GM18508 (cell line): ENCODE data around the gene ZNF487.

ENCODE experiments used
- ATAC-seq: cut with Tn5 transposase; IDR thresholded peaks from one replicate; pipeline ENCODE4 v1.9.1; 2021; ENCODE audit warnings: moderate number of reproducible peaks; ENCODE audit not compliant: insufficient read depth, unreplicated experiment

ZNF487 gene

GRCh38 chr10:43479275-43479674, 42.4 kb downstream of the ZNF487 start:
- ATAC-seq, result no peak

DNA sequence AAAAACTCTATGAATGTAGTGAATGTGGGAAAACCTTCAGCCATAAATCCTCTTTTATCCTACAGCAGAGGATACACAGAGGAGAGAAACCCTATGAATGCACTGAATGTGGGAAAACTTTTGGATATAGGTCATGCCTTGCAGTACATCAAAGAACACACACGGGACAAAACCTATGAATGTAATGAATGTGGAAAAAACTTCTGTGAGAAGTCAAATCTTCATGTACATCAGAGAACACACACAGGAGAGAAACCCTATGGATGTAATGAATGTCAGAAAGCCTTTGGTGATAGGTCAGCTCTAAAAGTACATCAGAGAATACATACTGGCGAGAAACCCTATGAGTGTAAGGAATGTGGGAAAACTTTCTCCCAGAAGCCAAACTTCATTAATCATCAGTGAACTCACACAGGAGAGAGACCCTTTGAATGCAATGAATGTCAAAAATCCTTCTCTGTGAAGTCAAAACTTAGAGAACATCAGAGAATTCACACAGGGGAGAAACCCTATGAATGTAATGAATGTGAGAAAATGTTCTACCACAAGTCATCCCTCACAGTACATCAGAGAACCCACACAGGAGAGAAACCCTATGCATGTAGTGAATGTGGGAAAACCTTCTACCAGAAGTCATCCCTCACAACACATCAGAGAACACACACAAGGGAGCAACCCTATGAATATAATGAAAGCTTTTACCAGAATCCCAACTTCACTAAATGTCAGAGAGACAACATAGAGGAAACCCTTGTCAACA, 45.6 kb downstream of the ZNF487 start:
- ATAC-seq, result no peak

DNA sequence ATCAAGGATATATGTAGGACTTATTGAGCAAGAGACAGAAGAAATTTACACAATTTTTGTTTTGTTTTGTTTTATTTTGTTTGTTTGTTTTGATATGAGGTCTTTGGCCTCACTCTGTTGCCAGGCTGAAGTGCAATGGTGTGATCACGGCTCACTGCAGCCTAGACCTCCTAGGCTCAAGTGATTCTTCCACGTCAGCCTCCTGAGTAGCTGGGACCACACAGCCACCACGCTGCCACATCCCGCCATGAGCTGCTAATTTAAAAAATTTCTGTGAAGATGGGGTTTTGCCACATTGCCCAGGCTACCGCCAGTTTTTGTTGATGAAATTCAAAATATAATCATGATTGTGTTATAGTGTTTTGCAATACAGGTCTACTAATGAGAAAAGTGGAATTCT, 54.9 kb downstream of the ZNF487 start:
- no peak for ATAC-seq

GRCh38 chr10:43502931-43503330, 66.0 kb downstream of the ZNF487 start:
- no peak for ATAC-seq

GRCh38 chr10:43524434-43525247, 87.7 kb downstream of the ZNF487 start:
- no peak for ATAC-seq
